Measurements from ENCODE around the gene NOL6.
"Not testable (repeated sequence)": the region's sequence is repeated elsewhere in the genome, so short reads cannot be mapped to it uniquely, and the experiment has no call there.

Gene NOL6

GRCh38 chr9:33473643-33474352 lies at the start of gene NOL6:
TSS of gene NOL6 (minus strand) at chr9:33473924. CDS start at chr9:33473842, 82 bp downstream.
- peak; percentile 50 to 99 (median 96) for DNase-seq

GRCh38 chr9:33521861-33522260 lies 48.1 kb upstream of the NOL6 start:
- not testable (repeated sequence) for DNase-seq

GRCh38 chr9:33517934-33518577 lies 44.3 kb upstream of the NOL6 start:
- DNase-seq: not testable (repeated sequence)

GRCh38 chr9:33517373-33517772 lies 43.6 kb upstream of the NOL6 start:
- peak in 3 of 56 donors; percentile 7 to 35 (median 8) for DNase-seq

- not testable (repeated sequence) for DNase-seq
Observed at GRCh38 chr9:33516397-33516796, 42.7 kb upstream of the NOL6 start.

- not testable (repeated sequence) for DNase-seq
Observed at GRCh38 chr9:33515342-33515995, 41.7 kb upstream of the NOL6 start.

- DNase-seq: peak in 1 of 56 donors; percentile 6
Observed at GRCh38 chr9:33512535-33512934, 38.8 kb upstream of the NOL6 start.

GRCh38 chr9:33511184-33511517 lies 37.4 kb upstream of the NOL6 start:
- DNase-seq: not testable (repeated sequence)

GRCh38 chr9:33510262-33511183 lies 36.8 kb upstream of the NOL6 start:
- DNase-seq: peak in 42 of 56 donors; percentile 22 to 76 (median 52)

- DNase-seq: no peak
Observed at GRCh38 chr9:33506626-33507370, 33.1 kb upstream of the NOL6 start.

GRCh38 chr9:33498387-33498786 lies 24.7 kb upstream of the NOL6 start:
- no peak for DNase-seq

GRCh38 chr9:33493819-33494218 lies 20.1 kb upstream of the NOL6 start:
- DNase-seq: not testable (repeated sequence)

- no peak for DNase-seq
Observed at GRCh38 chr9:33489066-33489465, 15.3 kb upstream of the NOL6 start.

GRCh38 chr9:33485312-33485711 lies 11.6 kb upstream of the NOL6 start:
- DNase-seq: not testable (repeated sequence)

GRCh38 chr9:33480976-33481375 lies 7.3 kb upstream of the NOL6 start:
- no peak for DNase-seq

- DNase-seq: no peak
Observed at GRCh38 chr9:33480106-33480505, 6.4 kb upstream of the NOL6 start.

- DNase-seq: no peak
Observed at GRCh38 chr9:33476503-33476902, 2.8 kb upstream of the NOL6 start.

GRCh38 chr9:33475357-33475756 lies 1.6 kb upstream of the NOL6 start:
- DNase-seq: no peak

- no peak for DNase-seq
Observed at GRCh38 chr9:33472881-33473615, 676 bp downstream of the NOL6 start.
